Neural crest cell (in vitro differentiated cells): ENCODE measurements around the gene SMNDC1. TPM values are rescaled to one million over a fixed set of nuclear protein-coding genes. Genes with fewer than 3 reads are reported as not detected.

Experiments
- DNase-seq: peaks from one replicate; pipeline ENCODE4 v3.0.0; 2021; ENCODE audit warnings: low read depth, mixed read lengths, low spot score
- H3K27ac Mint-ChIP-seq: one replicate; pipeline ENCODE4 v1.8.0; 2021; ENCODE audit warnings: mild to moderate bottlenecking, mixed read lengths; ENCODE audit not compliant: unreplicated experiment
- H3K27me3 Mint-ChIP-seq: 2 replicates; pipeline ENCODE4 v1.8.0; 2021; ENCODE audit warnings: low read depth, mild to moderate bottlenecking, mixed read lengths
- H3K36me3 Mint-ChIP-seq: 2 replicates; pipeline ENCODE4 v1.8.0; 2021; ENCODE audit warnings: low read depth, mild to moderate bottlenecking, mixed read lengths
- H3K4me1 Mint-ChIP-seq: 2 replicates; pipeline ENCODE4 v1.8.0; 2021; ENCODE audit warnings: mixed read lengths
- H3K4me3 Mint-ChIP-seq: one replicate; pipeline ENCODE4 v1.8.0; 2021; ENCODE audit warnings: mild to moderate bottlenecking, mixed read lengths
- H3K9me3 Mint-ChIP-seq: 2 replicates; pipeline ENCODE4 v1.8.0; 2021; ENCODE audit warnings: mixed read lengths
- CTCF ChIP-seq: fragments of 200-600 bp; sonication (generic); conservative IDR thresholded peaks from 2 replicates; pipeline ENCODE4 v1.5.0; 2021; ENCODE audit warnings: antibody characterized with exemption, mild to moderate bottlenecking
- total RNA-seq: library from RNA; stranded (reverse); gene quantifications from 2 replicates; pipeline ENCODE4 v1.2.1, GENCODE V29; 2021

The SMNDC1 gene
- total RNA-seq, 1 donor from 2014 or later: 48.1 TPM

DNA sequence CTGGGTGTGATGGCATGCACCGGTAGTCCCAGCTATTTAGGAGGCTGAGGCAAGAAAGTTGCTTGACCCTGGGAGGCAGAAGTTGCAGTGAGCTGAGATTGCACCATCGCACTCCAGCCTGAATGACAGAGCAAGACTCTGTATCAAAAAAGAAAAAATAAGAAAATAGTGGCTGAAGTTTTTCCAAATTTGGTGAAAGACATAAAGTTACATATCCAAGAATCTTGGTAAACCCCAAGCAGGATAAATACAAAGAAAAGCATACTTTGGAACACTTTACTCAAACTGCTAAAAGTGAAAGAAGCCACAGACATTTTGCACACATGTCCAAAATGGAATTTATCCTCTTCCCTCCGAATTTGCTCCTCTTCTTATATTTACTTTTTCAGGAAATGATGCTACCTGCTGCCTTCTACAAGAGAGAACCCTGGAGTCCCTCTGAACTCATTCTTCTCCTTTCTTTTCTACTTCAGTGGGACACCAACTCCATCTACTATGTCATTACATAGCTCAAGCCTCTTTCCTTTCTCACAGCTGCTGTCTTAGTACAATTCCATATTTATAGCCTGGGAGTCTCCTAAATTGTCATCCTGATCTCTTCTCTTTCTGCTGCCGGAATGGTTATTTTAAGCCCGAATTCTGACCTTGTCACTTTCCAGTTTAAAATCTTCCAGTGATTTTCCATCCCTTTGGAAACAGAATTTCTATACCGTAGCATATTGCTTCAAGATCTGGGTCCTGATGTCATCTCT lies 17.3 kb upstream of the SMNDC1 start:
- H3K4me3 Mint-ChIP-seq: no peak overlapping the region

GRCh38 chr10:110317866-110318850 lies 13.4 kb upstream of the SMNDC1 start:
- no peak for TF ChIP-seq CTCF
- peaks cover 5% of the 10 kb centered on the region for H3K36me3 Mint-ChIP-seq
- H3K27me3 Mint-ChIP-seq: peaks cover 5% of the 10 kb centered on the region
- no peaks in the 10 kb centered on the region for H3K4me1 Mint-ChIP-seq
- H3K27ac Mint-ChIP-seq: no peak overlapping the region
- H3K4me3 Mint-ChIP-seq: no peak overlapping the region
- peaks cover 3% of the 10 kb centered on the region for H3K9me3 Mint-ChIP-seq
- DNase-seq: no peak

More for the DNA sequence above, 17.3 kb upstream of the SMNDC1 start:
- Mint-ChIP-seq H3K4me1 (no peaks in the 10 kb centered on the region), H3K9me3 (peaks cover 5% of the 10 kb centered on the region), H3K36me3 (peaks cover 5% of the 10 kb centered on the region), H3K27me3 (peaks cover 2% of the 10 kb centered on the region), H3K27ac (no peak overlapping the region)
- TF ChIP-seq CTCF: no peak
- DNase-seq: no peak

- H3K27me3 Mint-ChIP-seq: peaks cover 18% of the 10 kb centered on the region
- H3K9me3 Mint-ChIP-seq: no peaks in the 10 kb centered on the region
- H3K36me3 Mint-ChIP-seq: no peaks in the 10 kb centered on the region
- H3K4me1 Mint-ChIP-seq: peaks cover 8% of the 10 kb centered on the region
- H3K4me3 Mint-ChIP-seq: no peak overlapping the region
- H3K27ac Mint-ChIP-seq: no peak overlapping the region
- TF ChIP-seq CTCF: no peak
- DNase-seq: no peak
Measured at GRCh38 chr10:110313674-110314073, 9.0 kb upstream of the SMNDC1 start.

GRCh38 chr10:110312206-110312605 lies 7.5 kb upstream of the SMNDC1 start:
- TF ChIP-seq CTCF: no peak
- H3K27ac Mint-ChIP-seq: no peak overlapping the region
- DNase-seq: no peak

DNA sequence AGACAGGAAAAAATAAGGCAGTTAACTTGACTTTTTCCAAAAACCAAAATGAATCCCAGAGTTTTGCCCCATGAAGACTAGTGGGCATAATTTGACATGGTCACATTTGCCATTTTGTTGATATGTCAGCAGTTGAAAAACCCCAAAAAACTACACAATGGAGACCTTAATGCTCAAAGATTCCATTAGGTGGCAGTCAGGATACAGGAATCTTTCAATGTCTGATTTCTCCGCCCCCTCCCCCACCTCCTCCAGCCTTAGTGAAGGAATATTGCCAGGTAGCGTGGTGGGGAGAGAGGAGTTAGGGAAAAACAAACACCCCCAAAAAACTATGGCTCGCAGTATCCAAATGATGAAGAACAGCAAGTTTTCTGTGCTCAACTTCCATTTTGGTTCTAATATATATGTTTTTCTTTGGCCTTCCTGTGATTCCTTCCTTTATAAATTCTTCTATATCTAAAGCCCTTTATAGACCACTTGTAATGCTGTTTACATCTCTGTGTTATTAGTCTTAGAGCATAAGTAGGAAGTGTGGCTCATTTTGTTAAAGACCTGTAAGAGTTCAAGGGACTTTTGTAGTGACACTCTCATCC lies 6.7 kb upstream of the SMNDC1 start:
- H3K4me1 Mint-ChIP-seq: peaks cover 8% of the 10 kb centered on the region
- DNase-seq: no peak

More at GRCh38 chr10:110312206-110312605, 7.5 kb upstream of the SMNDC1 start:
- Mint-ChIP-seq H3K36me3 (no peaks in the 10 kb centered on the region), H3K27me3 (peaks cover 18% of the 10 kb centered on the region), H3K4me3 (no peak overlapping the region), H3K9me3 (no peaks in the 10 kb centered on the region), H3K4me1 (peaks cover 8% of the 10 kb centered on the region)

More for the DNA sequence above, 6.7 kb upstream of the SMNDC1 start:
- peak; percentile 83 for TF ChIP-seq CTCF
- no peaks in the 10 kb centered on the region for H3K9me3 Mint-ChIP-seq
- no peak overlapping the region for H3K4me3 Mint-ChIP-seq
- H3K27me3 Mint-ChIP-seq: peaks cover 18% of the 10 kb centered on the region
- H3K27ac Mint-ChIP-seq: peak overlapping the region; percentile 54
- no peaks in the 10 kb centered on the region for H3K36me3 Mint-ChIP-seq
